HL-60 (cell line): ENCODE data around the gene DENND6B.

ENCODE experiments used
- POLR2AphosphoS5 ChIP-seq: IDR thresholded peaks from 2 replicates; pipeline ENCODE4 v1.6.1; 2012; ENCODE audit warnings: low read depth
- TF ChIP-seq, protein P1 (sequence below): IDR thresholded peaks from 2 replicates; pipeline ENCODE4 v1.6.1; 2012; ENCODE audit warnings: low read depth; ENCODE audit not compliant: insufficient replicate concordance
- TF ChIP-seq, protein P2 (sequence below): IDR thresholded peaks from one replicate; pipeline ENCODE4 v1.5.1; 2011; ENCODE audit warnings: low read length, control low read depth, inconsistent platforms; ENCODE audit not compliant: insufficient read depth

DNA sequence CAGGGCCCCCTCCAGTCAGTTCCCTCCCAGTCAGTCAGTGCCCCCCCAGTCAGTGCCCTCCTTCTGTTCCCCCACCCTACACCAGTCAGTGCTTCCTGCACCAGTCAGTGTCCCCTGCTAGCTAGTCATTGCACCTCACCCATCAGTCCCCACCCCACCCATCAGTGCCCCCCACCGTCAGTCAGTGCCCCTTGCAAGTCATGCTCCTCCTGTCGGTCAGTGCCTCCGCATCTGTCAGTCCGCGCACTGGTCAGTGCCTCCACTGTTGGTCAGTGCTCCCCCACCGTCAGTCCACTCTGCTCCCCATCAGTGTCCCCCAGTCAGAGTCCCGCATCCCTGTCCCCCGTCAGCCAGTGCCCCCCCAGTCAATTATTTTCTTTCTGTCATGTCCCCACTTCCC, 19.7 kb upstream of the DENND6B start:
- TF ChIP-seq, protein P1, sequence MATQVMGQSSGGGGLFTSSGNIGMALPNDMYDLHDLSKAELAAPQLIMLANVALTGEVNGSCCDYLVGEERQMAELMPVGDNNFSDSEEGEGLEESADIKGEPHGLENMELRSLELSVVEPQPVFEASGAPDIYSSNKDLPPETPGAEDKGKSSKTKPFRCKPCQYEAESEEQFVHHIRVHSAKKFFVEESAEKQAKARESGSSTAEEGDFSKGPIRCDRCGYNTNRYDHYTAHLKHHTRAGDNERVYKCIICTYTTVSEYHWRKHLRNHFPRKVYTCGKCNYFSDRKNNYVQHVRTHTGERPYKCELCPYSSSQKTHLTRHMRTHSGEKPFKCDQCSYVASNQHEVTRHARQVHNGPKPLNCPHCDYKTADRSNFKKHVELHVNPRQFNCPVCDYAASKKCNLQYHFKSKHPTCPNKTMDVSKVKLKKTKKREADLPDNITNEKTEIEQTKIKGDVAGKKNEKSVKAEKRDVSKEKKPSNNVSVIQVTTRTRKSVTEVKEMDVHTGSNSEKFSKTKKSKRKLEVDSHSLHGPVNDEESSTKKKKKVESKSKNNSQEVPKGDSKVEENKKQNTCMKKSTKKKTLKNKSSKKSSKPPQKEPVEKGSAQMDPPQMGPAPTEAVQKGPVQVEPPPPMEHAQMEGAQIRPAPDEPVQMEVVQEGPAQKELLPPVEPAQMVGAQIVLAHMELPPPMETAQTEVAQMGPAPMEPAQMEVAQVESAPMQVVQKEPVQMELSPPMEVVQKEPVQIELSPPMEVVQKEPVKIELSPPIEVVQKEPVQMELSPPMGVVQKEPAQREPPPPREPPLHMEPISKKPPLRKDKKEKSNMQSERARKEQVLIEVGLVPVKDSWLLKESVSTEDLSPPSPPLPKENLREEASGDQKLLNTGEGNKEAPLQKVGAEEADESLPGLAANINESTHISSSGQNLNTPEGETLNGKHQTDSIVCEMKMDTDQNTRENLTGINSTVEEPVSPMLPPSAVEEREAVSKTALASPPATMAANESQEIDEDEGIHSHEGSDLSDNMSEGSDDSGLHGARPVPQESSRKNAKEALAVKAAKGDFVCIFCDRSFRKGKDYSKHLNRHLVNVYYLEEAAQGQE = no peak
- TF ChIP-seq, protein P2, sequence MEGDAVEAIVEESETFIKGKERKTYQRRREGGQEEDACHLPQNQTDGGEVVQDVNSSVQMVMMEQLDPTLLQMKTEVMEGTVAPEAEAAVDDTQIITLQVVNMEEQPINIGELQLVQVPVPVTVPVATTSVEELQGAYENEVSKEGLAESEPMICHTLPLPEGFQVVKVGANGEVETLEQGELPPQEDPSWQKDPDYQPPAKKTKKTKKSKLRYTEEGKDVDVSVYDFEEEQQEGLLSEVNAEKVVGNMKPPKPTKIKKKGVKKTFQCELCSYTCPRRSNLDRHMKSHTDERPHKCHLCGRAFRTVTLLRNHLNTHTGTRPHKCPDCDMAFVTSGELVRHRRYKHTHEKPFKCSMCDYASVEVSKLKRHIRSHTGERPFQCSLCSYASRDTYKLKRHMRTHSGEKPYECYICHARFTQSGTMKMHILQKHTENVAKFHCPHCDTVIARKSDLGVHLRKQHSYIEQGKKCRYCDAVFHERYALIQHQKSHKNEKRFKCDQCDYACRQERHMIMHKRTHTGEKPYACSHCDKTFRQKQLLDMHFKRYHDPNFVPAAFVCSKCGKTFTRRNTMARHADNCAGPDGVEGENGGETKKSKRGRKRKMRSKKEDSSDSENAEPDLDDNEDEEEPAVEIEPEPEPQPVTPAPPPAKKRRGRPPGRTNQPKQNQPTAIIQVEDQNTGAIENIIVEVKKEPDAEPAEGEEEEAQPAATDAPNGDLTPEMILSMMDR = no peak
- no peak for TF ChIP-seq POLR2AphosphoS5
